GM19043 (cell line): ENCODE results near the gene MYO1E.
"Not testable (repeated sequence)": the region's sequence is repeated elsewhere in the genome, so short reads cannot be mapped to it uniquely, and the experiment has no call there.

Experiments used
- ATAC-seq: cut with Tn5 transposase; IDR thresholded peaks from one replicate; pipeline ENCODE4 v1.9.1; 2021; ENCODE audit warnings: low read depth; ENCODE audit not compliant: unreplicated experiment

Gene MYO1E

DNA sequence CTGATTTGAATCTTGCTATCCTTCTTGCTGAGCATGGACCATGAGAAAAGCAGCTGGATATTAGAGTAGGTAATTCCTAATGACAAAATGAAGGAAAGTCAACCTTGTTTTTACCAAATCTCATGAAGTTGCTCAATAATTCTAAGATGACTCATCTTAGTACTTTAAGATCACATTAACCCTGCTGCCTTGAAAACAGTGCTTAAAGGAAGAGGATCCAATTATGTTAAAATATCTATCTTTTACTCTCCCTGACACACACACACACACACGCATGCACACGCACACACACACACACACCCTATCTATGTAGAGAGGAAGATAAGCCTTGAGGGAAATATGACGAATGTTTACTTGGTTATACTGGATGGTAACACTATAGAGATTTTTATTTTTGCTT is 16.0 kb upstream of the MYO1E start:
- no peak for ATAC-seq

GRCh38 chr15:59387196-59387878 is 14.7 kb upstream of the MYO1E start:
- ATAC-seq, result not testable (repeated sequence)

DNA sequence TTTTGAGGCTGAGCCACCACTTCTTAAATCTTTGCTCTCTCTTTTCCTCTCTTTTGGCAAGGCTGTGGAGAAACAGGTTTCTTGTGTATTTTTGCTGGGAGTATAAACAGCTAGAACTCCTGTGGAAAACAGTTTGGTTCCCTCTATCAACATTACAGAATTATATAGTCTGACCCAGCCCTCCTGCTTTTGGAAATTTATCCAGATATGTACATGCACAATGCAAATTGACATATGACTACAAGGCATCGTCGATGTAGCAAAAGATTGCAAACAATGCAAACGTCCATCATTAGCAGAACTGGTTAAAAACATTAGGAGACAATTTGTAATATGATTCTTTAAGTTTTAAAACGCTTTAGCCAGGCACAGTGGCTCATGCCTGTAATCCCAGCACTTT is 12.5 kb upstream of the MYO1E start:
- ATAC-seq, result no peak

- no peak for ATAC-seq
Measured at GRCh38 chr15:59384507-59384906, 11.8 kb upstream of the MYO1E start.

DNA sequence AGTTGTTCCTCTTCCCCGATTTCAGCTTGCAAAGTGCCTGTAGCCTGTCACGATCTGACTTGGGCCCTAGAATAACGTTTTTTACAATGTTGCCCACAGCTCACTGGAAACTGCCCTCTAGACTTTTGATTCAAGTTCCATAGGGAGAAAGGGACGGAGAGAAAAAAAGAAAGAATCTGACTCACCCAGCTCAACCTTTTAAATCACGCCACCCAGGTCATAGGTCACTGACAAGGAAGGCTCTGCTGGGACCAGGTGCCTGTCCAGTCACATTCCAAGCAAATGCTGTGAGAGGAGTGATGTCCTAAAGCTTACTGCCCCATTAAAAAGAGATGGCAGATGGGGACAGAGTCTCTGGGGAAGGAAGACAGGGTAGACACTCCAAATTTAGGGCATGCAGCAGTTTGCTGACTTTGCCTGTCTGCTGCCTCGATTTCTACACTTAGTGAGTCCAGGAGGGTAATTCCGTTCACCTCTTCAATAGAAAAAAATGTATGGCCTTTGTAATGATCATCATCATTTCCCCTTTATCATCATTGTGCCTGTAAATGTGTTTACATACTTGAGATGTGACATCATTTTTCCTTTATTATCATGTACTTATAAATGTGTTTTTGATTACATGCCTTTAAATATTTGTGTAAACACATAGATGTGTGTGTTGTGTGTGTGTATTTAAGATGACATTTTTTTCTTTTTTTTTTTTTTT is 8.4 kb upstream of the MYO1E start:
- no peak for ATAC-seq

- ATAC-seq, result no peak
Measured at GRCh38 chr15:59379531-59379930, 6.9 kb upstream of the MYO1E start.

DNA sequence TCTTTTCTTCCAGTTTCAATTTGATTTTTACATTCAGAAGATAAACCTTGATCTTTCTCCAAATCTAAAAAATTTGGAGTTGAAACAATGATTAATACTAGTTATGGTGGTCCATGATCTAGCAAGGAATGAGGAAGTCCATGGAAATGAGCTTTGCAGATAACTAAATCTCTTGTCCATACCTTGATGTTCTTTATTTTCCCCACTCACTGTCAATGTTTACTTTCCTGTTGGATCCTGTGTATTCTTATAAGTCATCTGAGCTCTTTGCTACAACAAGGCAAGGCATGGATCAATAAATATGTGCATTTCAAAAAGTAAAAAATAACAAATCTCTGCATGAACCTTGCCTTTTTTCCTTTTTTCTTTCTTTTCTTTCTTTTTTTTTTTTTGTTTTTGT is 6.2 kb upstream of the MYO1E start:
- ATAC-seq, result no peak

DNA sequence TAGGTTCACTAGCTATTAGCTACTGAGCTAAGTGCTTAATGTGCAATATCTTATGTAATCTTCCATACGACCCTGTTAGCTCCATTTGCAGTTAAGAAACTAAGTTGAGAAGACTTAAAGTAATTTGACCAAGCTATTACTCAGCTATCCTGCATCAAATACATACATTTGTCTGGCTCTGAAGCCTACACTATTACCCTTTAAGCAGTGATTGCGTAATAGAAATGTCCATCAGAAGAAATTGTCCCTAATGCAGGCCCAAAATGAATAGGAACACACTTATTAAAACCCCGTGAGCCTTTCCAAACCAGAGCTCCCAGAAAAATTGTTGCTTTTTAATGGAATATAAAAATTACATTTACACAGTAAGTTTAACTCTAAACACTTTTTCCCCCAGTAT is 5.3 kb upstream of the MYO1E start:
- ATAC-seq, result no peak

DNA sequence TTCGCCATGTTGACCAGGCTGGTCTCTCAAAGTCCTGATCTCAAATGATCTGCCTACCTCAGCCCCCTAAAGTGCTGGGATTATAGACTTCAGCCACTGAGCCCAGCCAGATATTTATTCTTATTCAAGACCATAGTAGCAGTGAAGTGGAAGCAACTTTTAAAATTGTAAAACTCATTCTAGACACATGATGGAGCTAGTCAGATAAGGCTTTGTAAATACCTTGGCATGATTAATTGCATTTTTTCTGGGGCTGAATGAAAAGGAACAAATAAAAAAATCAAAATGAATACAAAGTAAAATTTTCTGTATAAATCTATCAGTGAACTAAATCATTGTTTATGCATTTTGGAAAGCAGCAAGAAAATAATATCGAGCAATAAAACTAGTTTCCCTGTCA is 4.1 kb upstream of the MYO1E start:
- no peak for ATAC-seq

- no peak for ATAC-seq
Measured at GRCh38 chr15:59373215-59373614, 544 bp upstream of the MYO1E start.

DNA sequence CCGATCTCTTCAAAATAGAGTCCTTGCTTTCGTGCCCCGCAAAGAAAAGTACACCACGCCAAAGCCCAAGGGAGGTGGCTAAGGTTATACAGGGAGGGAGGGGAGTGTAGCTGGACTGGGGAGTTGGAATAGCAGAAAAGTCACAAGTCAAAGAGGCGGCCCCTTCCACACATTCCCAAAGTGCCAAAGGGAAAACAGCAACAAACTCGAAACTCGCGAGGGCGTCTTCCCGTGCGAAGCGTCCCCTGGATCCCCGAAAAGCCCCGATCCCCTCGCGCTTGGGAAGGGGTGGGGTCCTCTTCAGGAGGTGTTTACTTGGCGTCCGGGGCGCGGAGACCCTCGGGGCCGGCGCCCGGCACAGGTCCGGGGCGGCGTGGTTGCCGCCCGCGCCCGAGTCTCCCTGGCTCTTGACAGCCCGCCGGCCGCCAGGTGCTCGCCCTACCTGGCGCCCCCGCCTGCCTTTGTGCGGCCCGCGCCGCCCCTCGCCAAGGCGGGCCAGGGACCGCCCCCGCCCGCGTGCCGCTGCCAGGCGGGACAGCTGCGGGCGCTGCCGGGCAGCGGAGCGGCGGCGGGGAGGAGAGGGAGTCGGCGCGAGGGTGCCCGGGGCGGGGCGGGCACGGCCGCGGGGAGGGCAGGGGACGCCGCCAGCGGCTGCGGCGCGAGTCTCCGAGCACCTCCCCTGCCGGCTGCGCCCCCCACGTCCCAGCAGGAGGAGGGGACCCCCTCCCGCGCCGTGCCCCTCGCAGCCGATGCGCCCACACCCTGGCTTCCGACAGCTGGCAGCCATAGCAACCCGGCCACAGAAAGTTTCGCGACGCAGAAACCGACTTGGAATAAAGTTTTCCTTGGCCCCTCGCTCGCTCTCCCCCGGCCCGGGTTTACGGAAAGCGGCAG is 966 bp downstream of the MYO1E start:
- peak; percentile 14 for ATAC-seq

- ATAC-seq, result no peak
Measured at GRCh38 chr15:59369597-59369996, 3.1 kb downstream of the MYO1E start.

- no peak for ATAC-seq
Measured at GRCh38 chr15:59367022-59367451, 5.6 kb downstream of the MYO1E start.

DNA sequence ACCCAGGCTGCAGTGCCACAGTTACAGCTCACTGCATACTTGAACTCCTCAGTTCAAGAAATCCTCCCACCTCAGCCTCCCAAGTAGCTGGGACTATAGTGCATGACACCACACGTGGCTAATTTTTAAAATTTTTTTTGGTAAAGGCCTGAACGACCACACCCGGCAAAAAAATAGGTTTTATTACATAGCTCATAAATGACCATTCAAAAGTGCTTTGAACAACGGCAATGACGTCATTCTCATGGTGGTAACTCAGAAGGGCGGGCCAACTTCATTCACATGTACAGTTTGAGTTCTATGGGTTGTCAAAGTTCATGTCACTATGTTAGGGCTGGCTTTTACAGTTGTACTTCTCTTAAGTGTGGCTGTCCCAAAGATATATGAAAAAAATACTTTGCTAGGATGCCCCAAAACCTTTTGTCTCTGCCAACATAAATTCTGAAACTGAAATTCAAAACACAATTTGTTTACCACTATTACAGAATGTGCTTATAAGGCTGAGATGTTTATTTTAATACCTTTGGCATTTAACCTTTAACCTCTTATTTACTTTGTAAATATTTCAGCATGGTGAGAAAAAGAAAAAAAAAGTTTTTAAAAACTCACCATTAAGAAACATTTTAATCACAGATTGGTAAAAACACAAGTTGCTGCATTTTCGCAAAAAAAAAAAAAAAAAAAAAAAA is 6.2 kb downstream of the MYO1E start:
- no peak for ATAC-seq

GRCh38 chr15:59364248-59364647 is 8.4 kb downstream of the MYO1E start:
- ATAC-seq, result no peak

DNA sequence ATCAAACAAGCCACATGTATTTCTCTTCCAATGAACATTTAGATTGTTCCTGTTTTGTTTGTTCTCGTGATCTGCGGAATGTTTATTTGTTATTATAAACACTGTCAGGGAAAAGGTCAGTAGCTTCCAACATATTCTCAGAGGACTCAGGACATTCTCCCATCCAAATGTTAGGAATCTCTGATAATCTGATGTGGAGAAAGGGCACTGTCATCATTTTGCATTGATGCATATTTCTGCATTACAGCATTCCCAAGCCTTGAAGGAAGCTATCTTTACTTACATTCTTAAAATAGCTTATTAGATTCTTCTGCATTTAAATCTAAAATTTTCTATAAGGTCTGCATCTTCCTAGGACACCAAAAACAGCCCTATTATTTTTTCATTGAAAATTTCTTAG is 10.3 kb downstream of the MYO1E start:
- no peak for ATAC-seq

DNA sequence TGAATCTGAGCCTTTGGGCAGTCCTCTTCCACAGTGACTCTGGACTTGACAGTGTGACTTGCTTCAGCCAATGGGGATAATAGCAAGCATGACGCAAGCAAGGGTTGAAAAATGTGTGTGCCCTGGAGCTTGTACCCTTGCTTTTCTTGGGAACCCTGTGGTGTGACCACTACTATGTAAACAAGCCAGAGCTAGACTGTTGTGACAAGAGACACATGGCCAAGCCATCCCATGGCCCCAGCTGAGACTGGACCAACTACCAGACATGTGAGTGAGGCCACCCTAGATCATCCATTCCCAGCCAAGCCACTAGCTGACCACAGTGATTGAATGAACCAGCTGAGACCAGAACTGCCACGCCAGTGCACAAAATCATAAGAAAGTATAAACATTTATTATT is 11.8 kb downstream of the MYO1E start:
- no peak for ATAC-seq

DNA sequence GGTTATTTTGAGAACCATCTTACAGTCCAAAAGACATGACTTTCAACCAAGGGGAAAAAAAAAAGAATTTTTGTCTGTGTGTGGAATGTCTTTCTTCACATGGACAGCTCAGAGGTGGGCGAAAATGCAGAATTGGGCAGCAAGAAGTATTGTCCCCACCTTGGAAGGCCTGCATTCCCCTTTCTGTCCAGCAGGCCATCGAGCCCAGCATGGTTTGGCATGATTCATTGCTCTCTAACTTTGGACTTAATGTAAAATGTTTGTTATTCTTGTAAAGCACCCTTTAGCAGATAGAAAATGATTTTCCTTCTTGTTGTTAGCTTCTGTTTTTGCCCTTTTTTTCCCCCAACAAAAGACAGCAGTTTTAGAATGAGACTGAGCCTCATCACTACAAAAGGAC is 12.4 kb downstream of the MYO1E start:
- no peak for ATAC-seq

DNA sequence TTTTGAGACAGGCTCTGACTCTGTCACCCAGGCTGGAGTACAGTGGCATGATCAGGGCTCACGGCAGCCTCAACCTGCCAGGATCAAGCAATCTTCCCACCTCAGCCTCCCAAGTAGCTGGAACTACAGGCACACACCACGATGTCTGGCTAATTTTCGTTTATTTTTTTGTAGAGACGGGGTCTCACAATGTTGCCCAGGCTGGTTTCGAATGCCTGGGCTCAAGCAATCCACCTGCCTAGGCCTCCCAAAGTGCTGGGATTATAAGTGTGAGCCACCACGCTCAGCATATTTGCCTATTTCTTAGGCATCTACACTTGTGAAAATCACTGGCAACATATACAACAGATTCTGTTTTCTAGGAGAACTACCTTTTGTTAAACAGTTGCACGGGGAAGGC is 16.9 kb downstream of the MYO1E start:
- ATAC-seq, result no peak

DNA sequence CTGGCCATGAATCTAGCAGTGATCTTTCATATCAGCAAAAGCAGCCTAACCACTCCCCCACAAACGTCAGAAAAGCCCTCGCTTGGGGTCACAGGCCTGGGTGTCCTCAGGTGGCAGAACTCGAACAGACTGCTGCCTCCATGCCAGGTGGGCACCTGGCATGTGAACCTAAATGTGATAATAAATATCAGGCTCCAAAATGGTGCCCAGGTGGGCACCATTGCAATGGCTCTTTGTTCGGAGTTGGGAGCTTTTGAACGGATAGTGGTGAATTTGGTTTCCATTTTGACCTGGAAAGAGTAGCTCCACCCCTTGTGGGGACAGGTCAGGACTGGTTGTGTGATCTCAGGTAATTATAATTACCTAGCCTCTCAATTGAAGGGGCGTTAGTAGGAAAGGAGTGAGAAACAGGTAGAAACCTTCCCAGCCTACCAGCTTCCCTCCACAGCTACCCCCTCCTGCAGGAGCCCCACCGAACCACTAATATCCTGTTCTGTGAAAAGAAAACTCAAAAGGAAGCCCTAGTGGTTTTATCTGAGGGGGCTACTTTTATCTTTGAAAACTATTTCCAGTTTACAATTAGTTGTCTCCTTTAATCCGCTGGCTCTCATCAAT is 18.1 kb downstream of the MYO1E start:
- no peak for ATAC-seq
